HepG2 (cell line): ENCODE data around the gene IP6K1. TPM values are rescaled to one million over a fixed set of nuclear protein-coding genes. Genes with fewer than 3 reads are reported as not detected.

Experiments used
- ATAC-seq: fragments of 200-7000 bp; cut with Tn5 transposase; 3 replicates; pipeline ENCODE4 v1.9.1; 2020; ENCODE audit warnings: mild to moderate bottlenecking, moderate library complexity
- BruUV-seq: library from RNA; stranded (reverse); fragments of 400-500 nt; replicated peaks from 2 replicates; lab custom pipeline; 2021; lab: Mats Ljungman, UMichigan
- CTCF ChIA-PET: fragments of 300-600 bp; formaldehyde crosslinking; extraction: SDS; loops from one replicate; lab custom pipeline; 2021; ENCODE audit warnings: low total read pairs, inconsistent platforms, low intra/inter-chr PET ratio; lab: Yijun Ruan, JAX
- POLR2A ChIA-PET: fragments of 350-600 bp; sonication (Branson Sonifier 250); formaldehyde crosslinking; loops from one replicate; lab custom pipeline; 2020; ENCODE audit warnings: antibody characterized with exemption, inconsistent platforms; lab: Yijun Ruan, JAX
- DNase-seq: peaks from one replicate; pipeline ENCODE4 v3.0.0-alpha.2; 2015; ENCODE audit warnings: low spot score
- FAIRE-seq: peaks from 3 replicates; lab custom pipeline; 2011; peaks lifted over from hg19 to GRCh38; lab: Jason Lieb, UNC
- H2AFZ ChIP-seq: one replicate; pipeline ENCODE4 v1.6.1; 2011; ENCODE audit warnings: low read length, inconsistent platforms
- H3K27ac ChIP-seq: fragments of 300-600 bp; 3 replicates; pipeline ENCODE4 v1.8.0; 2011; ENCODE audit warnings: mixed run types, mild to moderate bottlenecking, mixed read lengths, low read length, inconsistent platforms; ENCODE audit not compliant: insufficient read depth; ENCODE audit errors: extremely low read length
- H3K27me3 ChIP-seq, 2 experiments: fragments of 200-600 bp in 1 of 2; 2 replicates in 1 of 2; 3 replicates in 1 of 2; pipeline versions ENCODE4 v1.6.0 to v1.8.0; 2011; ENCODE audit warnings: low read length in 2 of 2, mild to moderate bottlenecking in 2 of 2, moderate library complexity in 2 of 2, inconsistent platforms in 1 of 2; ENCODE audit not compliant: insufficient read depth in 2 of 2, control insufficient read depth in 1 of 2
- H3K36me3 ChIP-seq, 2 experiments: fragments of 200-600 bp in 1 of 2; replicated peaks in 1 of 2; 2 replicates in 1 of 2; 3 replicates in 1 of 2; pipeline versions ENCODE4 v1.5.1 to v1.8.0; 2011; ENCODE audit warnings: low read length in 2 of 2, inconsistent platforms in 1 of 2; ENCODE audit not compliant: insufficient read depth in 2 of 2, control insufficient read depth in 1 of 2
- H3K4me1 ChIP-seq: 2 replicates; pipeline ENCODE4 v1.5.1; 2012; ENCODE audit warnings: low read length, inconsistent platforms; ENCODE audit not compliant: insufficient read depth
- H3K4me2 ChIP-seq: 2 replicates; pipeline ENCODE4 v1.6.0; 2011; ENCODE audit warnings: low read depth, low read length, inconsistent platforms
- H3K4me3 ChIP-seq, 3 experiments: fragments of 200-600 bp in 1 of 3; sonication (generic), shearing (Covaris generic) in 1 of 3; replicated peaks in 1 of 3; 2 replicates each; pipeline ENCODE4 v1.5.1; 2011 to 2016; ENCODE audit warnings: low read length in 3 of 3, inconsistent platforms in 2 of 3, low read depth in 2 of 3, mild to moderate bottlenecking in 2 of 3, control low read depth in 1 of 3, mixed read lengths in 1 of 3; ENCODE audit not compliant: insufficient read depth in 1 of 3
- H3K79me2 ChIP-seq: one replicate; pipeline ENCODE4 v1.6.1; 2011; ENCODE audit warnings: low read length, inconsistent platforms; ENCODE audit not compliant: insufficient read depth
- H3K9ac ChIP-seq: 2 replicates; pipeline ENCODE4 v1.6.0; 2011; ENCODE audit warnings: mild to moderate bottlenecking, low read depth, low read length, inconsistent platforms; ENCODE audit not compliant: insufficient read depth
- H3K9me3 ChIP-seq: 2 replicates; pipeline ENCODE4 v1.5.1; 2012; ENCODE audit warnings: mild to moderate bottlenecking, low read length
- H4K20me1 ChIP-seq: 2 replicates; pipeline ENCODE4 v1.6.0; 2011; ENCODE audit warnings: inconsistent platforms, mild to moderate bottlenecking, low read length, moderate library complexity; ENCODE audit not compliant: insufficient read depth
- GZF1 ChIP-seq: sonication (generic); formaldehyde crosslinking; IDR thresholded peaks from 2 replicates; pipeline ENCODE4 v1.5.1; 2020; ENCODE audit warnings: mild to moderate bottlenecking, missing genetic modification reagents
- in situ Hi-C: cut with HindIII; loops from 2 replicates; pipeline ENCODE4 v1.10.0; 2017; ENCODE audit warnings: low pct_unique_long_range_greater_than_20kb; ENCODE audit not compliant: extremely low pct_ligation_motif_present
- intact Hi-C: fragments of 100-400 bp; cut with micrococcal nuclease; formaldehyde crosslinking; loops from one replicate; pipeline ENCODE4 v1.10.0; 2022; ENCODE audit not compliant: unreplicated experiment
- polyA plus RNA-seq, 8 experiments: library from polyadenylated mRNA; depleted of rRNA in 3 of 8; stranded (reverse) in 7 of 8; unstranded in 1 of 8; fragments of >200 nt; fragmentation: Illumina TruSeq in 4 of 8; extraction: Trizol in 4 of 8; gene quantifications; 2 replicates each; pipeline versions ENCODE4 v1.2.1 to v1.2.3, GENCODE V29; 2011 to 2016; ENCODE audit warnings: low read depth in 4 of 8, missing spikeins in 1 of 8, mixed read lengths in 1 of 8; ENCODE audit not compliant: insufficient read depth in 1 of 8
- total RNA-seq, 5 experiments: library from RNA; depleted of rRNA; stranded (reverse); fragments of >200 nt; fragmentation: Illumina TruSeq; extraction: Trizol; gene quantifications; 2 replicates each; pipeline ENCODE4 v1.2.3, GENCODE V29; 2016; ENCODE audit warnings: low read depth in 1 of 5
- TF ChIP-seq, protein P1 (sequence below): IDR thresholded peaks from 2 replicates; pipeline ENCODE4 v1.6.1; 2016
- TF ChIP-seq, protein P2 (sequence below): sonication (generic); formaldehyde crosslinking; IDR thresholded peaks from 2 replicates; pipeline ENCODE4 v1.5.0; 2020; ENCODE audit warnings: mild to moderate bottlenecking, missing genetic modification reagents

Gene IP6K1
- total and polyA plus RNA-seq, 2 of the 13 experiments (the other 11 are each of a cell fraction or from before 2014, with no cell fraction given) = 17.7 to 29.7 TPM

GRCh38 chr3:49771340-49771938, 14.9 kb downstream of the IP6K1 start (continued):
- TF ChIP-seq, protein P1, sequence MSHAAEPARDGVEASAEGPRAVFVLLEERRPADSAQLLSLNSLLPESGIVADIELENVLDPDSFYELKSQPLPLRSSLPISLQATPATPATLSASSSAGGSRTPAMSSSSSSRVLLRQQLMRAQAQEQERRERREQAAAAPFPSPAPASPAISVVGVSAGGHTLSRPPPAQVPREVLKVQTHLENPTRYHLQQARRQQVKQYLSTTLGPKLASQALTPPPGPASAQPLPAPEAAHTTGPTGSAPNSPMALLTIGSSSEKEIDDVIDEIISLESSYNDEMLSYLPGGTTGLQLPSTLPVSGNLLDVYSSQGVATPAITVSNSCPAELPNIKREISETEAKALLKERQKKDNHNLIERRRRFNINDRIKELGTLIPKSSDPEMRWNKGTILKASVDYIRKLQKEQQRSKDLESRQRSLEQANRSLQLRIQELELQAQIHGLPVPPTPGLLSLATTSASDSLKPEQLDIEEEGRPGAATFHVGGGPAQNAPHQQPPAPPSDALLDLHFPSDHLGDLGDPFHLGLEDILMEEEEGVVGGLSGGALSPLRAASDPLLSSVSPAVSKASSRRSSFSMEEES = no peak

DNA sequence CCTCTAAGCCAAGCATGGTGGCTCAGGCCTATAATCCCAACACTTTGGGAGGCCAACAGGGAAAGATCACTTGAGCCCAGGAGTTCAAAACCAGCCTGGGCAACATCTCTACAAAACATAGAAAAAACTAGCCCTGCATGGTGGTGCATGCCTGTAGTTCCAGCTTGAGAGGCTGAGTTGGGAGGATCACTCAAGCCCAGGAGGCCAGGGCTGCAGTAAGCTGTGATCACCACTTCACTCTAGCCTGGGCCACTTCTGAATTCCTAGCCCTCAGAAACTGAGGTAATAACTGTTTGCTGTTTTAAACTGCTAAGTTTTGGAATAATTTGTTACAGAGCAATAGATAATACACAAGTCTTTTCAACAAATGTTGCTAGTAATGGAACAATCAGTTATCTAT, 16.4 kb downstream of the IP6K1 start:
- no peak overlapping the region for H3K27ac ChIP-seq
- ChIA-PET CTCF (no interaction called here), POLR2A (no interaction called here)
- H3K79me2 ChIP-seq = peaks cover 69% of the 10 kb centered on the region
- BruUV-seq = no TSS peak
- H2AFZ ChIP-seq = no peak overlapping the region
- H3K36me3 ChIP-seq = peaks cover 2 to 18% of the 10 kb centered on the region in 2 experiments; a peak in 3 of 5 replicates
- ATAC-seq (no peak), FAIRE-seq (no peak), DNase-seq (no peak)
- no peak overlapping the region for H3K4me3 ChIP-seq
- H4K20me1 ChIP-seq = peaks cover 4% of the 10 kb centered on the region; the same call in 1 of the 2 replicates
- no peak overlapping the region for H3K9ac ChIP-seq
- in situ Hi-C loops (no loop called here), intact Hi-C loops (no loop called here)
- H3K4me2 ChIP-seq = no peak overlapping the region
- H3K27me3 ChIP-seq = no peaks in the 10 kb centered on the region
- TF ChIP-seq, protein P2, sequence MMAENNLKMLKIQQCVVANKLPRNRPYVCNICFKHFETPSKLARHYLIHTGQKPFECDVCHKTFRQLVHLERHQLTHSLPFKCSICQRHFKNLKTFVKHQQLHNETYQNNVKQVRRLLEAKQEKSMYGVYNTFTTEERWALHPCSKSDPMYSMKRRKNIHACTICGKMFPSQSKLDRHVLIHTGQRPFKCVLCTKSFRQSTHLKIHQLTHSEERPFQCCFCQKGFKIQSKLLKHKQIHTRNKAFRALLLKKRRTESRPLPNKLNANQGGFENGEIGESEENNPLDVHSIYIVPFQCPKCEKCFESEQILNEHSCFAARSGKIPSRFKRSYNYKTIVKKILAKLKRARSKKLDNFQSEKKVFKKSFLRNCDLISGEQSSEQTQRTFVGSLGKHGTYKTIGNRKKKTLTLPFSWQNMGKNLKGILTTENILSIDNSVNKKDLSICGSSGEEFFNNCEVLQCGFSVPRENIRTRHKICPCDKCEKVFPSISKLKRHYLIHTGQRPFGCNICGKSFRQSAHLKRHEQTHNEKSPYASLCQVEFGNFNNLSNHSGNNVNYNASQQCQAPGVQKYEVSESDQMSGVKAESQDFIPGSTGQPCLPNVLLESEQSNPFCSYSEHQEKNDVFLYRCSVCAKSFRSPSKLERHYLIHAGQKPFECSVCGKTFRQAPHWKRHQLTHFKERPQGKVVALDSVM (CRISPR knock-in tag) = 0 out of 2 replicates have a peak, but pooled peaks have one; percentile 31
- TF ChIP-seq GZF1 = no peak
- no peaks in the 10 kb centered on the region for H3K9me3 ChIP-seq
- H3K4me1 ChIP-seq = peaks cover 6% of the 10 kb centered on the region; the same call in 1 of the 2 replicates
